Tibial artery (tissue), 4 donors: ENCODE results near the gene ATP11B.

ENCODE experiments used
- DNase-seq, 2 donors: peaks; one replicate each; pipeline ENCODE4 v3.0.0-alpha.2; 2019
- H3K27ac ChIP-seq, 2 donors: fragments of 200-600 bp; sonication (generic) in 1 of 2; 1 replicate in 1 of 2; 2 replicates in 1 of 2; pipeline ENCODE4 v1.5.1; 2018 to 2019; ENCODE audit warnings: mild to moderate bottlenecking in 1 of 2
- H3K27me3 ChIP-seq, 2 donors: fragments of 200-600 bp; sonication (generic) in 1 of 2; one replicate each; pipeline versions ENCODE4 v1.5.1 to v1.6.0; 2016 to 2019
- H3K36me3 ChIP-seq, 3 donors: fragments of 200-600 bp; sonication (generic) in 2 of 3; one replicate each; pipeline ENCODE4 v1.5.1; 2016 to 2019; ENCODE audit warnings: mild to moderate bottlenecking in 2 of 3
- H3K4me1 ChIP-seq, 4 donors: fragments of 200-600 bp; sonication (generic) in 2 of 4; 1 replicate in 3 of 4; 2 replicates in 1 of 4; pipeline ENCODE4 v1.5.1; 2016 to 2019
- H3K4me3 ChIP-seq, 2 donors: fragments of 200-600 bp; sonication (generic) in 1 of 2; 1 replicate in 1 of 2; 2 replicates in 1 of 2; pipeline ENCODE4 v1.5.1; 2018 to 2019; ENCODE audit warnings: mild to moderate bottlenecking in 2 of 2
- H3K9me3 ChIP-seq, 3 donors: fragments of 200-600 bp; sonication (generic) in 1 of 3; one replicate each; pipeline ENCODE4 v1.5.1; 2016 to 2019
- intact Hi-C: fragments of 100-400 bp; cut with DNase I; formaldehyde crosslinking; loops from one replicate; pipeline ENCODE4 v1.15.0; 2023; ENCODE audit warnings: low total_unique reads
- TF ChIP-seq, protein P1 (sequence below), 2 experiments: fragments of 200-600 bp in 1 of 2; fragments of 450-650 bp in 1 of 2; IDR thresholded peaks; one replicate each; pipeline ENCODE4 v1.5.1; 2017 to 2019; ENCODE audit warnings: antibody characterized with exemption in 2 of 2, mild to moderate bottlenecking in 1 of 2, moderate library complexity in 1 of 2

The ATP11B gene

GRCh38 chr3:182803596-182803995 is 10.3 kb downstream of the ATP11B start:
- TF ChIP-seq, protein P1, sequence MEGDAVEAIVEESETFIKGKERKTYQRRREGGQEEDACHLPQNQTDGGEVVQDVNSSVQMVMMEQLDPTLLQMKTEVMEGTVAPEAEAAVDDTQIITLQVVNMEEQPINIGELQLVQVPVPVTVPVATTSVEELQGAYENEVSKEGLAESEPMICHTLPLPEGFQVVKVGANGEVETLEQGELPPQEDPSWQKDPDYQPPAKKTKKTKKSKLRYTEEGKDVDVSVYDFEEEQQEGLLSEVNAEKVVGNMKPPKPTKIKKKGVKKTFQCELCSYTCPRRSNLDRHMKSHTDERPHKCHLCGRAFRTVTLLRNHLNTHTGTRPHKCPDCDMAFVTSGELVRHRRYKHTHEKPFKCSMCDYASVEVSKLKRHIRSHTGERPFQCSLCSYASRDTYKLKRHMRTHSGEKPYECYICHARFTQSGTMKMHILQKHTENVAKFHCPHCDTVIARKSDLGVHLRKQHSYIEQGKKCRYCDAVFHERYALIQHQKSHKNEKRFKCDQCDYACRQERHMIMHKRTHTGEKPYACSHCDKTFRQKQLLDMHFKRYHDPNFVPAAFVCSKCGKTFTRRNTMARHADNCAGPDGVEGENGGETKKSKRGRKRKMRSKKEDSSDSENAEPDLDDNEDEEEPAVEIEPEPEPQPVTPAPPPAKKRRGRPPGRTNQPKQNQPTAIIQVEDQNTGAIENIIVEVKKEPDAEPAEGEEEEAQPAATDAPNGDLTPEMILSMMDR (IDR thresholded peaks at IDR 0.05): no peak
- Histone ChIP-seq H3K36me3 (no peaks in the 10 kb centered on the region), H3K27ac (no peak overlapping the region), H3K4me1 (peaks cover 0 to 22% (median 5%) of the 10 kb centered on the region in 4 donors), H3K9me3 (no peaks in the 10 kb centered on the region), H3K27me3 (no peaks in the 10 kb centered on the region), H3K4me3 (no peak overlapping the region)
- intact Hi-C loops: no loop called here
- DNase-seq: no peak

DNA sequence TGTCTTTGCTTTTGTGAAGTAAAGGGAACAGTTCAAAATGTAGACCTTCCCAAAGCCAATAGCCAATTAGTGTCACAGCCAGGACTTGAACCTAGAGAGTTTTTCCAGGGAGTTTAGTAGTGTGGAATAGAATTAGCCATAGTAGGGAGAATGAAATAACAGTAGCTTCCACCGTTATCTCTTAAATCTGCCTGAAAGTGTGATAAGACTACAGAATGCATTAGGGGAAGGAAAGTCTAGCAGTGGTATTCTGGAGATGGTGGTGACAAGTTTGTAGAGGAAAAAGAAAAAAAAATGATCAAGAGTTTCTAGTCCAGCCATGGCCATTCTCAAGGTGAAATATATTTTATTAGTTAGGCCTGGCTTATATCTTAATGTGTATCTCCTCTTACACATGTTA is 13.8 kb downstream of the ATP11B start:
- Histone ChIP-seq H3K4me1 (peaks cover 0 to 46% (median 7%) of the 10 kb centered on the region in 4 donors), H3K27ac (no peak overlapping the region), H3K9me3 (no peaks in the 10 kb centered on the region), H3K4me3 (no peak overlapping the region), H3K27me3 (no peaks in the 10 kb centered on the region), H3K36me3 (no peaks in the 10 kb centered on the region)
- intact Hi-C loops: no loop called here
- TF ChIP-seq, protein P1 (IDR thresholded peaks at IDR 0.05): no peak
- no peak for DNase-seq

GRCh38 chr3:182808041-182808770 is 14.9 kb downstream of the ATP11B start:
- no peak overlapping the region for H3K27ac ChIP-seq
- H3K4me1 ChIP-seq: peaks cover 0 to 41% (median 4%) of the 10 kb centered on the region in 4 donors
- H3K4me3 ChIP-seq: no peak overlapping the region
- H3K27me3 ChIP-seq: no peaks in the 10 kb centered on the region
- no peak for DNase-seq
- intact Hi-C loops: no loop called here
- H3K36me3 ChIP-seq: no peaks in the 10 kb centered on the region
- TF ChIP-seq, protein P1 (IDR thresholded peaks at IDR 0.05): no peak
- H3K9me3 ChIP-seq: no peaks in the 10 kb centered on the region

GRCh38 chr3:182809531-182809930 is 16.2 kb downstream of the ATP11B start:
- DNase-seq: no peak
- Histone ChIP-seq H3K27me3 (no peaks in the 10 kb centered on the region), H3K4me1 (peaks cover 0 to 32% (median 5%) of the 10 kb centered on the region in 4 donors), H3K36me3 (no peaks in the 10 kb centered on the region), H3K4me3 (no peak overlapping the region), H3K27ac (no peak overlapping the region), H3K9me3 (no peaks in the 10 kb centered on the region)
- TF ChIP-seq, protein P1 (IDR thresholded peaks at IDR 0.05): no peak
- intact Hi-C loops: no loop called here

GRCh38 chr3:182810574-182811268 is 17.4 kb downstream of the ATP11B start:
- TF ChIP-seq, protein P1 (IDR thresholded peaks at IDR 0.05): no peak
- Histone ChIP-seq H3K4me3 (no peak overlapping the region), H3K36me3 (no peaks in the 10 kb centered on the region), H3K27me3 (no peaks in the 10 kb centered on the region), H3K27ac (no peak overlapping the region), H3K4me1 (peaks cover 0 to 36% (median 8%) of the 10 kb centered on the region in 4 donors), H3K9me3 (no peaks in the 10 kb centered on the region)
- no peak for DNase-seq
- intact Hi-C loops: no loop called here
